SJCRH30 (cell line): ENCODE measurements around the gene ACVR1C. TPM values are rescaled to one million over a fixed set of nuclear protein-coding genes. Genes with fewer than 3 reads are reported as not detected.
A peak's percentile ranks its signal among the peaks of the same experiment; 100 is the strongest.

Source experiments
- DNase-seq, 2 experiments: peaks; one replicate each; pipeline ENCODE4 v3.0.0-alpha.2; 2015 to 2020
- H3K27ac ChIP-seq: fragments of 250-450 bp; sonication (Bioruptor Pico); 2 replicates; pipeline ENCODE4 v1.5.1; 2020; ENCODE audit warnings: mild to moderate bottlenecking, moderate library complexity
- H3K27me3 ChIP-seq: fragments of 250-450 bp; sonication (Bioruptor Pico); 2 replicates; pipeline ENCODE4 v1.5.1; 2020; ENCODE audit warnings: mild to moderate bottlenecking, moderate library complexity
- H3K36me3 ChIP-seq: fragments of 250-450 bp; sonication (Bioruptor Pico); 2 replicates; pipeline ENCODE4 v1.5.1; 2020; ENCODE audit warnings: mild to moderate bottlenecking, moderate library complexity
- H3K4me1 ChIP-seq: fragments of 250-450 bp; sonication (Bioruptor Pico); 2 replicates; pipeline ENCODE4 v1.5.1; 2020; ENCODE audit warnings: mild to moderate bottlenecking, moderate library complexity
- H3K4me3 ChIP-seq: fragments of 250-450 bp; sonication (Bioruptor Pico); 2 replicates; pipeline ENCODE4 v1.5.1; 2020; ENCODE audit warnings: mild to moderate bottlenecking, moderate library complexity
- H3K9me3 ChIP-seq: fragments of 250-450 bp; sonication (Bioruptor Pico); replicated peaks from 2 replicates; pipeline ENCODE4 v1.5.1; 2020; ENCODE audit warnings: mild to moderate bottlenecking, moderate library complexity
- total RNA-seq: library from RNA; depleted of rRNA; stranded (reverse); fragments of >200 nt; shearing (Covaris generic); gene quantifications from 2 replicates; pipeline ENCODE4 v1.2.3, GENCODE V29; 2014

Gene ACVR1C
- total RNA-seq, 1 experiment from 2014 or later, result 3.4 TPM

GRCh38 chr2:157497638-157498314 lies 130.9 kb downstream of the ACVR1C start:
- H3K27me3 ChIP-seq, result no peaks in the 10 kb centered on the region
- H3K4me3 ChIP-seq, result no peak overlapping the region
- DNase-seq, result peak; percentile 6 to 66
- H3K27ac ChIP-seq, result no peak overlapping the region
- H3K9me3 ChIP-seq, result no peaks in the 10 kb centered on the region
- H3K4me1 ChIP-seq, result peaks cover 6% of the 10 kb centered on the region; the same call in 1 of the 2 replicates
- no peaks in the 10 kb centered on the region for H3K36me3 ChIP-seq

- Histone ChIP-seq H3K36me3 (no peaks in the 10 kb centered on the region), H3K27me3 (no peaks in the 10 kb centered on the region), H3K9me3 (no peaks in the 10 kb centered on the region), H3K27ac (no peak overlapping the region), H3K4me3 (no peak overlapping the region), H3K4me1 (no peaks in the 10 kb centered on the region)
- peak; percentile 60 to 80 for DNase-seq
Observed at GRCh38 chr2:157492189-157492773, 136.4 kb downstream of the ACVR1C start.

GRCh38 chr2:157489983-157490382 lies 138.7 kb downstream of the ACVR1C start:
- H3K36me3 ChIP-seq, result no peaks in the 10 kb centered on the region
- no peak overlapping the region for H3K27ac ChIP-seq
- no peaks in the 10 kb centered on the region for H3K9me3 ChIP-seq
- no peak for DNase-seq
- H3K27me3 ChIP-seq, result no peaks in the 10 kb centered on the region
- H3K4me3 ChIP-seq, result no peak overlapping the region
- H3K4me1 ChIP-seq, result no peaks in the 10 kb centered on the region

- no peak for DNase-seq
- Histone ChIP-seq H3K27me3 (no peaks in the 10 kb centered on the region), H3K9me3 (no peaks in the 10 kb centered on the region)
Observed at GRCh38 chr2:157488877-157489276, 139.8 kb downstream of the ACVR1C start.

GRCh38 chr2:157487747-157488146 lies 140.9 kb downstream of the ACVR1C start:
- no peak overlapping the region for H3K4me3 ChIP-seq
- DNase-seq, result no peak

More at GRCh38 chr2:157488877-157489276, 139.8 kb downstream of the ACVR1C start:
- Histone ChIP-seq H3K4me3 (no peak overlapping the region), H3K36me3 (no peaks in the 10 kb centered on the region), H3K27ac (no peak overlapping the region), H3K4me1 (no peaks in the 10 kb centered on the region)

GRCh38 chr2:157487271-157487610 lies 141.4 kb downstream of the ACVR1C start:
- Histone ChIP-seq H3K27me3 (no peaks in the 10 kb centered on the region), H3K36me3 (no peaks in the 10 kb centered on the region), H3K4me1 (no peaks in the 10 kb centered on the region), H3K4me3 (no peak overlapping the region), H3K9me3 (no peaks in the 10 kb centered on the region), H3K27ac (no peak overlapping the region)
- no peak for DNase-seq

More at GRCh38 chr2:157487747-157488146, 140.9 kb downstream of the ACVR1C start:
- Histone ChIP-seq H3K9me3 (no peaks in the 10 kb centered on the region), H3K36me3 (no peaks in the 10 kb centered on the region), H3K4me1 (no peaks in the 10 kb centered on the region), H3K27ac (no peak overlapping the region), H3K27me3 (no peaks in the 10 kb centered on the region)

- DNase-seq, result no peak
- Histone ChIP-seq H3K27me3 (no peaks in the 10 kb centered on the region), H3K9me3 (no peaks in the 10 kb centered on the region), H3K4me3 (no peak overlapping the region), H3K4me1 (no peaks in the 10 kb centered on the region), H3K27ac (no peak overlapping the region), H3K36me3 (no peaks in the 10 kb centered on the region)
Observed at GRCh38 chr2:157486596-157487270, 141.9 kb downstream of the ACVR1C start.

- Histone ChIP-seq H3K36me3 (no peaks in the 10 kb centered on the region), H3K27ac (no peak overlapping the region), H3K4me1 (no peaks in the 10 kb centered on the region), H3K4me3 (no peak overlapping the region), H3K27me3 (no peaks in the 10 kb centered on the region), H3K9me3 (no peaks in the 10 kb centered on the region)
- DNase-seq, result no peak
Observed at GRCh38 chr2:157480182-157480961, 148.3 kb downstream of the ACVR1C start.

- no peaks in the 10 kb centered on the region for H3K4me1 ChIP-seq
- H3K27ac ChIP-seq, result no peak overlapping the region
- no peaks in the 10 kb centered on the region for H3K36me3 ChIP-seq
- H3K9me3 ChIP-seq, result no peaks in the 10 kb centered on the region
- H3K4me3 ChIP-seq, result no peak overlapping the region
- no peaks in the 10 kb centered on the region for H3K27me3 ChIP-seq
- no peak for DNase-seq
Observed at GRCh38 chr2:157479081-157480027, 149.3 kb downstream of the ACVR1C start.

GRCh38 chr2:157477919-157478318 lies 150.7 kb downstream of the ACVR1C start:
- Histone ChIP-seq H3K27ac (no peak overlapping the region), H3K36me3 (no peaks in the 10 kb centered on the region), H3K9me3 (no peaks in the 10 kb centered on the region), H3K27me3 (no peaks in the 10 kb centered on the region), H3K4me1 (no peaks in the 10 kb centered on the region), H3K4me3 (no peak overlapping the region)
- DNase-seq, result no peak

- DNase-seq, result no peak
- H3K4me3 ChIP-seq, result no peak overlapping the region
- no peaks in the 10 kb centered on the region for H3K4me1 ChIP-seq
Observed at GRCh38 chr2:157476953-157477709, 151.5 kb downstream of the ACVR1C start.

More at GRCh38 chr2:157476953-157477709, 151.5 kb downstream of the ACVR1C start:
- Histone ChIP-seq H3K36me3 (no peaks in the 10 kb centered on the region), H3K9me3 (no peaks in the 10 kb centered on the region), H3K27me3 (no peaks in the 10 kb centered on the region), H3K27ac (no peak overlapping the region)
